NCI-H446 (cell line): ENCODE data around the gene ALDH18A1.

Experiments
- DNase-seq, 2 experiments: peaks; one replicate each; lab custom pipeline; 2025; lab: John Stamatoyannopoulos, UW

The ALDH18A1 gene

GRCh38 chr10:95556994-95557767 is 99.3 kb downstream of the ALDH18A1 start:
- DNase-seq: no peak
